D721Med (cell line): ENCODE data around the gene NFIL3.
"Not testable (repeated sequence)": the region's sequence is repeated elsewhere in the genome, so short reads cannot be mapped to it uniquely, and the experiment has no call there.

Experiments used
- DNase-seq: peaks from one replicate; pipeline ENCODE4 v3.0.0; 2011; ENCODE audit warnings: low spot score; ENCODE audit not compliant: insufficient read length
- FAIRE-seq: peaks from 2 replicates; lab custom pipeline; 2011; peaks lifted over from hg19 to GRCh38; lab: Jason Lieb, UNC
- TF ChIP-seq, protein P1 (sequence below): IDR thresholded peaks from 2 replicates; pipeline ENCODE4 v1.5.1; 2012; ENCODE audit warnings: mild to moderate bottlenecking, control low read depth; ENCODE audit not compliant: insufficient read depth; ENCODE audit errors: missing control alignments

NFIL3 gene

GRCh38 chr9:91393826-91394225 lies 29.8 kb downstream of the NFIL3 start:
- TF ChIP-seq, protein P1, sequence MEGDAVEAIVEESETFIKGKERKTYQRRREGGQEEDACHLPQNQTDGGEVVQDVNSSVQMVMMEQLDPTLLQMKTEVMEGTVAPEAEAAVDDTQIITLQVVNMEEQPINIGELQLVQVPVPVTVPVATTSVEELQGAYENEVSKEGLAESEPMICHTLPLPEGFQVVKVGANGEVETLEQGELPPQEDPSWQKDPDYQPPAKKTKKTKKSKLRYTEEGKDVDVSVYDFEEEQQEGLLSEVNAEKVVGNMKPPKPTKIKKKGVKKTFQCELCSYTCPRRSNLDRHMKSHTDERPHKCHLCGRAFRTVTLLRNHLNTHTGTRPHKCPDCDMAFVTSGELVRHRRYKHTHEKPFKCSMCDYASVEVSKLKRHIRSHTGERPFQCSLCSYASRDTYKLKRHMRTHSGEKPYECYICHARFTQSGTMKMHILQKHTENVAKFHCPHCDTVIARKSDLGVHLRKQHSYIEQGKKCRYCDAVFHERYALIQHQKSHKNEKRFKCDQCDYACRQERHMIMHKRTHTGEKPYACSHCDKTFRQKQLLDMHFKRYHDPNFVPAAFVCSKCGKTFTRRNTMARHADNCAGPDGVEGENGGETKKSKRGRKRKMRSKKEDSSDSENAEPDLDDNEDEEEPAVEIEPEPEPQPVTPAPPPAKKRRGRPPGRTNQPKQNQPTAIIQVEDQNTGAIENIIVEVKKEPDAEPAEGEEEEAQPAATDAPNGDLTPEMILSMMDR: no peak
- FAIRE-seq (no peak), DNase-seq (no peak)

- TF ChIP-seq, protein P1: no peak
- DNase-seq (no peak), FAIRE-seq (no peak)
Observed at GRCh38 chr9:91392435-91392834, 31.2 kb downstream of the NFIL3 start.

DNA sequence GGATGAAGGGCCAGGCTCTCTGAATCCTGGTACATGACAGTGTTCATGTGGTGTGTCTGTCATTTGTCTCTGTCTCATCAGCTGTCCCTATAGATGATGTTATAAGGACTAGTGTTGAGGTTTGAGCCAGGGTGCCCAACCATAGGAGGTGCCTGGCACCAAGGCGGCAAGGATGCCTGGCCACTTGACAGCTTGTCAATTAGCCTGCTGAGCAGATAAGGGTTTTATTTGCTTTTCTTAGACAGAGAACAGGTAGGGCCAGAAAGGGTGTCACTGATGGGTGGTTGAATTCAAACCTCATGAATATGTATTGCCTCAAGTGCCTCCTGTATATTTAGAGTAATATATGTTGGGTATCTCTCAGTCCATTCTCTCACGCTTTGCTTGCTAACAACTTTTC lies 31.8 kb downstream of the NFIL3 start:
- TF ChIP-seq, protein P1: no peak
- FAIRE-seq (no peak), DNase-seq (no peak)

DNA sequence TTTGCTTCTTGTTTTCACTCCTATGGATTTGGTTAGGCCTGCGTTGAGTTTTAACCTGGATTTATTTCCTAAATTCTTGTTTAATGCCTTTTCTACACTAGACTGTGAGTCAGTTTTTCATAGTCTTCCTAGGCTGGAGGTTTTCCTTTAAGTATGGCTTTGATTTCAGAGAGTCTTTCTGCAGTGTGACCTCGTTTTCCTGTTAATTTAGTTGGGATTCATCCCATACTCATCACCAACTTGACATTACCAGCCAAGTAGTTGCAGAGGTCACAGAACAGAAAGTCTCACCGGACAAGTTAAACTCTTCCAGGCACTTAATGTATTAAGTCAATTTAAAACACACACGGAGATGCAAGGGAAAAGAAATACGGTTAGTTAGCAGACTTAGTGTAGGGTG lies 32.2 kb downstream of the NFIL3 start:
- TF ChIP-seq, protein P1: no peak
- no peak for FAIRE-seq
- no peak for DNase-seq

DNA sequence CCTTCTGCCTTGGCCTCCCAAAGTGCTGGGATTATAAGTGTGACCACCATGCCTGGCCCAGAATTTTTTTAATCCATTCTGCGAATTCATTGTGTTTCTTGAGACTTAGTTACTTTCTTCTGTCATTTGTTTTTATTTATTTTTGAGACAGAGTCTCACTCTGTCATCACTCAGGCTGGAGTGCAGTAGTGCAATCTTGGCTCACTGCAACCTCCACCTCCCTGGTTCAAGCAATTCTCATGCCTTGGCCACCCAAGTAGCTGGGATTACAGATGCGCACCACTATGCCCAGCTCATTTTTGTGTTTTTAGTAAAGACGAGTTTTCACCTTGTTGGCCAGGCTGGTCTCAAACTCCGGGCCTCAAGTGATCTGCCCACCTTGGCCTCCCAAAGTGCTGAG lies 33.9 kb downstream of the NFIL3 start:
- FAIRE-seq, DNase-seq: not testable (repeated sequence)

GRCh38 chr9:91386765-91387164 lies 36.9 kb downstream of the NFIL3 start:
- DNase-seq: no peak
- FAIRE-seq: no peak
- TF ChIP-seq, protein P1: no peak

- FAIRE-seq (no peak), DNase-seq (no peak)
- TF ChIP-seq, protein P1: no peak
Observed at GRCh38 chr9:91384954-91385353, 38.7 kb downstream of the NFIL3 start.

DNA sequence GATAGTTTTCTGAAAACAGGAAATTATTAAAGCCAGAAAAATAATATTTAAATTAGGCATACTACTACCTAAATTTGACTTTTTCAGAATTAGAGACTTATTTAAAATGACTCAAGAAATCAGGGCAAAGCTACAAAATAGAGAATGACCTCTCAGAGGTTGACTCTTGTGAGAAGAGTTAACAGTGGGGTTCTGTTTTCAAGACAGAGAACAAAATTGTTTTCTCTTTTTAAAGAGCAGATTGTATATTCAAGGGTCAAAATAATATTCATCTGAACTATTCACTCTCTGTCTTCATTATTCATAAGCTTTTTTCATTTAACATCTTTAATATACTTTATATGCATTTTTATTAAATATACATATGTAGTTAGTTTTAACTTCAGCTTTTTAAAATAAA lies 40.1 kb downstream of the NFIL3 start:
- DNase-seq: no peak
- no peak for FAIRE-seq
- TF ChIP-seq, protein P1: no peak
